LNCaP clone FGC (cell line): Measurements from ENCODE around the gene CBX8.

Experiments
- DNase-seq: peaks from one replicate; pipeline ENCODE4 v3.0.0-alpha.2; 2011; ENCODE audit warnings: low read depth
- H3K4me3 ChIP-seq: 2 replicates; pipeline ENCODE4 v1.5.1; 2011; ENCODE audit warnings: mild to moderate bottlenecking, low read depth, low read length, control low read depth
- CTCF ChIP-seq: IDR thresholded peaks from 2 replicates; pipeline ENCODE4 v1.5.1; 2012; ENCODE audit warnings: mild to moderate bottlenecking; ENCODE audit not compliant: control insufficient read depth, insufficient read depth; ENCODE audit errors: extremely low read depth

Gene CBX8

GRCh38 chr17:79822583-79823124 is 25.8 kb upstream of the CBX8 start:
- no peak overlapping the region for H3K4me3 ChIP-seq
- no peak for DNase-seq
- TF ChIP-seq CTCF, result no peak

GRCh38 chr17:79821331-79822095 is 24.6 kb upstream of the CBX8 start:
- no peak for TF ChIP-seq CTCF
- no peak overlapping the region for H3K4me3 ChIP-seq
- no peak for DNase-seq

- TF ChIP-seq CTCF, result no peak
These were observed 24.1 kb upstream of the CBX8 start for GRCh38 chr17:79820959-79821330.

GRCh38 chr17:79819534-79820276 is 22.8 kb upstream of the CBX8 start:
- H3K4me3 ChIP-seq, result no peak overlapping the region
- DNase-seq, result no peak
- no peak for TF ChIP-seq CTCF

More at GRCh38 chr17:79820959-79821330, 24.1 kb upstream of the CBX8 start:
- H3K4me3 ChIP-seq, result no peak overlapping the region
- DNase-seq, result no peak

GRCh38 chr17:79819085-79819484 is 22.2 kb upstream of the CBX8 start:
- H3K4me3 ChIP-seq, result no peak overlapping the region
- no peak for DNase-seq
- TF ChIP-seq CTCF, result no peak

GRCh38 chr17:79818026-79818758 is 21.3 kb upstream of the CBX8 start:
- DNase-seq, result no peak
- no peak for TF ChIP-seq CTCF
- H3K4me3 ChIP-seq, result no peak overlapping the region
